DOHH2 (cell line): ENCODE data around the gene HOXB8.

Source experiments
- EZH2phosphoT487 ChIP-seq: fragments of 200-600 bp; sonication (generic); IDR thresholded peaks from 2 replicates; pipeline ENCODE4 v1.6.1; 2017; ENCODE audit warnings: borderline replicate concordance, mild to moderate bottlenecking, antibody characterized with exemption, low read length, moderate library complexity, mixed read lengths
- TF ChIP-seq, protein P1 (sequence below): fragments of 200-600 bp; sonication (generic); IDR thresholded peaks from one replicate; pipeline ENCODE4 v1.5.1; 2014; ENCODE audit warnings: antibody characterized with exemption, mild to moderate bottlenecking, low read depth, low read length; ENCODE audit not compliant: poor library complexity, severe bottlenecking

- TF ChIP-seq, protein P1, sequence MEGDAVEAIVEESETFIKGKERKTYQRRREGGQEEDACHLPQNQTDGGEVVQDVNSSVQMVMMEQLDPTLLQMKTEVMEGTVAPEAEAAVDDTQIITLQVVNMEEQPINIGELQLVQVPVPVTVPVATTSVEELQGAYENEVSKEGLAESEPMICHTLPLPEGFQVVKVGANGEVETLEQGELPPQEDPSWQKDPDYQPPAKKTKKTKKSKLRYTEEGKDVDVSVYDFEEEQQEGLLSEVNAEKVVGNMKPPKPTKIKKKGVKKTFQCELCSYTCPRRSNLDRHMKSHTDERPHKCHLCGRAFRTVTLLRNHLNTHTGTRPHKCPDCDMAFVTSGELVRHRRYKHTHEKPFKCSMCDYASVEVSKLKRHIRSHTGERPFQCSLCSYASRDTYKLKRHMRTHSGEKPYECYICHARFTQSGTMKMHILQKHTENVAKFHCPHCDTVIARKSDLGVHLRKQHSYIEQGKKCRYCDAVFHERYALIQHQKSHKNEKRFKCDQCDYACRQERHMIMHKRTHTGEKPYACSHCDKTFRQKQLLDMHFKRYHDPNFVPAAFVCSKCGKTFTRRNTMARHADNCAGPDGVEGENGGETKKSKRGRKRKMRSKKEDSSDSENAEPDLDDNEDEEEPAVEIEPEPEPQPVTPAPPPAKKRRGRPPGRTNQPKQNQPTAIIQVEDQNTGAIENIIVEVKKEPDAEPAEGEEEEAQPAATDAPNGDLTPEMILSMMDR = no peak
- no peak for TF ChIP-seq EZH2phosphoT487
These were observed 40.8 kb upstream of the HOXB8 start for GRCh38 chr17:48655913-48656312.
